Gastroesophageal sphincter (tissue), 3 donors: Measurements from ENCODE around the gene CGN.

ENCODE experiments used
- POLR2A ChIP-seq, 2 donors: fragments of 450-650 bp; IDR thresholded peaks; one replicate each; pipeline ENCODE4 v1.6.1; 2017; ENCODE audit warnings: antibody characterized with exemption in 2 of 2, mild to moderate bottlenecking in 2 of 2, moderate library complexity in 1 of 2
- POLR2AphosphoS5 ChIP-seq: sonication (generic); formaldehyde crosslinking; IDR thresholded peaks from one replicate; pipeline ENCODE4 v1.6.1; 2017; ENCODE audit warnings: antibody characterized with exemption
- TF ChIP-seq, protein P1 (sequence below), 4 experiments: fragments of 200-600 bp in 2 of 4; fragments of 450-650 bp in 2 of 4; sonication (generic) in 1 of 4; IDR thresholded peaks; one replicate each; pipeline ENCODE4 v1.5.1; 2017 to 2019; ENCODE audit warnings: antibody characterized with exemption in 4 of 4, mild to moderate bottlenecking in 2 of 4, moderate library complexity in 2 of 4

DNA sequence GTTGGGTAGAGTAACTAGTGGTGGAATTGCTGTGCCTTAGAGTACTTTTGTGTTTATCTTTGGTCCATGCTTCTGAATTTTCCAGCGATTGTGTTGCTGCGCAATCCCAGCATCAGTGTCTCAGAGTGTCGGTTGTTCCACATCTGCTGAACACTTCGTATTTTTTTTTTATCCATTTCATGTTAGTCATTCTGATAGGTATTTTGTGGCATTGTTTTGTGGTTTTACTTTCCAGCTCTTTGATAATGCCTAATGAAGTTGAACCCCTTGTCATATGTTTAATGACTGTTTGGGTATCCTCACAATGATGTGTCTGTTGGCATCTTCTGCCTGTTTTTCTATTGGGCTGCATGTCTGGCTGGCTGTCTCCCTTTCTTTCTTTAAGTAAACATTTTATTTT is 42.5 kb downstream of the CGN start:
- TF ChIP-seq, protein P1, sequence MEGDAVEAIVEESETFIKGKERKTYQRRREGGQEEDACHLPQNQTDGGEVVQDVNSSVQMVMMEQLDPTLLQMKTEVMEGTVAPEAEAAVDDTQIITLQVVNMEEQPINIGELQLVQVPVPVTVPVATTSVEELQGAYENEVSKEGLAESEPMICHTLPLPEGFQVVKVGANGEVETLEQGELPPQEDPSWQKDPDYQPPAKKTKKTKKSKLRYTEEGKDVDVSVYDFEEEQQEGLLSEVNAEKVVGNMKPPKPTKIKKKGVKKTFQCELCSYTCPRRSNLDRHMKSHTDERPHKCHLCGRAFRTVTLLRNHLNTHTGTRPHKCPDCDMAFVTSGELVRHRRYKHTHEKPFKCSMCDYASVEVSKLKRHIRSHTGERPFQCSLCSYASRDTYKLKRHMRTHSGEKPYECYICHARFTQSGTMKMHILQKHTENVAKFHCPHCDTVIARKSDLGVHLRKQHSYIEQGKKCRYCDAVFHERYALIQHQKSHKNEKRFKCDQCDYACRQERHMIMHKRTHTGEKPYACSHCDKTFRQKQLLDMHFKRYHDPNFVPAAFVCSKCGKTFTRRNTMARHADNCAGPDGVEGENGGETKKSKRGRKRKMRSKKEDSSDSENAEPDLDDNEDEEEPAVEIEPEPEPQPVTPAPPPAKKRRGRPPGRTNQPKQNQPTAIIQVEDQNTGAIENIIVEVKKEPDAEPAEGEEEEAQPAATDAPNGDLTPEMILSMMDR (IDR thresholded peaks at IDR 0.05): no peak
- TF ChIP-seq POLR2A (IDR thresholded peaks at IDR 0.05) (no peak), POLR2AphosphoS5 (no peak)
